HCT116 (cell line): ENCODE results near the gene SLCO2A1. TPM values are rescaled to one million over a fixed set of nuclear protein-coding genes. Genes with fewer than 3 reads are reported as not detected.

Experiments
- ATAC-seq: fragments of 200-7000 bp; cut with Tn5 transposase; 2 replicates; pipeline ENCODE4 v1.9.1; 2020; ENCODE audit warnings: mild to moderate bottlenecking, moderate library complexity
- BruUV-seq: library from RNA; stranded (reverse); fragments of 400-500 nt; replicated peaks from 2 replicates; lab custom pipeline; 2021; lab: Mats Ljungman, UMichigan
- CTCF ChIA-PET: fragments of 300-600 bp; sonication (Branson Sonifier 250); formaldehyde crosslinking; loops from one replicate; lab custom pipeline; 2021; ENCODE audit warnings: antibody characterized with exemption; lab: Charles Lee
- POLR2A ChIA-PET: fragments of 300-600, 350-600 bp; sonication (Branson Sonifier 250); formaldehyde crosslinking; loops from one replicate; lab custom pipeline; 2021; ENCODE audit warnings: antibody characterized with exemption; lab: Charles Lee
- RAD21 ChIA-PET, 2 experiments: fragments of 300-600 bp; sonication (Branson Sonifier 250); formaldehyde crosslinking; loops; one replicate each; lab custom pipeline; 2023; ENCODE audit warnings: low total read pairs in 2 of 2; ENCODE audit not compliant: uncharacterized antibody in 2 of 2, unreplicated experiment in 2 of 2, low non-redundant PET in 1 of 2; lab: Charles Lee
- DNase-seq: peaks from one replicate; pipeline ENCODE4 v3.0.0-alpha.2; 2010; ENCODE audit warnings: low read depth, low spot score
- H2AFZ ChIP-seq: fragments of 200-600 bp; shearing (Covaris generic), sonication (generic); 2 replicates; pipeline ENCODE4 v1.6.1; 2017; ENCODE audit warnings: low read depth, mixed run types, mixed read lengths, antibody characterized with exemption, low read length; ENCODE audit not compliant: poor library complexity, severe bottlenecking
- H3K27ac ChIP-seq: 2 replicates; pipeline ENCODE4 v1.5.1; 2012; ENCODE audit warnings: low read depth, low read length
- H3K27me3 ChIP-seq: fragments of 200-600 bp; sonication (generic); 2 replicates; pipeline ENCODE4 v1.6.1; 2016; ENCODE audit warnings: mixed run types, low read length, mixed read lengths; ENCODE audit not compliant: insufficient read depth
- H3K36me3 ChIP-seq, 2 experiments: fragments of 200-500 bp in 1 of 2; fragments of 200-600 bp in 1 of 2; sonication (Bioruptor generic) in 1 of 2; sonication (generic) in 1 of 2; 2 replicates each; pipeline versions ENCODE4 v1.5.1 to v1.6.1; 2014 to 2016; ENCODE audit warnings: low read length in 2 of 2, inconsistent platforms in 1 of 2, mixed read lengths in 1 of 2, mixed run types in 1 of 2; ENCODE audit not compliant: insufficient read depth in 2 of 2, control insufficient read depth in 1 of 2
- H3K4me1 ChIP-seq, 2 experiments: fragments of 200-600 bp in 1 of 2; sonication (generic) in 1 of 2; 2 replicates each; pipeline versions ENCODE4 v1.5.1 to v1.6.1; 2012 to 2017; ENCODE audit warnings: low read length in 2 of 2, inconsistent platforms in 1 of 2, mild to moderate bottlenecking in 1 of 2, mixed read lengths in 1 of 2, mixed run types in 1 of 2, moderate library complexity in 1 of 2; ENCODE audit not compliant: insufficient read depth in 2 of 2, control insufficient read depth in 1 of 2
- H3K4me2 ChIP-seq: fragments of 200-600 bp; sonication (generic); 2 replicates; pipeline ENCODE4 v1.6.1; 2017; ENCODE audit warnings: mixed run types, low read length, mixed read lengths
- H3K4me3 ChIP-seq, 2 experiments: fragments of 200-600 bp in 1 of 2; sonication (generic) in 1 of 2; replicated peaks in 1 of 2; 2 replicates each; pipeline ENCODE4 v1.5.1; 2011 to 2016; ENCODE audit warnings: low read length in 2 of 2, control low read depth in 1 of 2, low read depth in 1 of 2, mild to moderate bottlenecking in 1 of 2, mixed read lengths in 1 of 2, mixed run types in 1 of 2
- H3K79me2 ChIP-seq: fragments of 200-600 bp; sonication (generic); 2 replicates; pipeline ENCODE4 v1.6.1; 2017; ENCODE audit warnings: mild to moderate bottlenecking, mixed run types, low read length, moderate library complexity, mixed read lengths; ENCODE audit not compliant: insufficient read depth
- H3K9ac ChIP-seq: fragments of 200-600 bp; sonication (generic); 2 replicates; pipeline ENCODE4 v1.6.1; 2016; ENCODE audit warnings: low read length, mixed read lengths
- H3K9me2 ChIP-seq: fragments of 200-600 bp; sonication (generic), shearing (Covaris generic); 2 replicates; pipeline ENCODE4 v1.6.1; 2017; ENCODE audit warnings: mixed run types, mild to moderate bottlenecking, moderate library complexity; ENCODE audit not compliant: insufficient read depth
- H3K9me3 ChIP-seq, 2 experiments: fragments of 200-500 bp in 1 of 2; fragments of 200-600 bp in 1 of 2; sonication (Bioruptor generic) in 1 of 2; sonication (generic) in 1 of 2; 2 replicates each; pipeline ENCODE4 v1.6.1; 2014 to 2017; ENCODE audit warnings: low read length in 2 of 2, mixed read lengths in 2 of 2, inconsistent platforms in 1 of 2, low read depth in 1 of 2, mild to moderate bottlenecking in 1 of 2, mixed run types in 1 of 2, moderate library complexity in 1 of 2; ENCODE audit not compliant: control insufficient read depth in 1 of 2, insufficient read depth in 1 of 2
- H4K20me1 ChIP-seq: fragments of 200-600 bp; sonication (generic), shearing (Covaris generic); 2 replicates; pipeline ENCODE4 v1.6.1; 2017; ENCODE audit warnings: mixed run types, mild to moderate bottlenecking, moderate library complexity; ENCODE audit not compliant: insufficient read depth
- EGR1 ChIP-seq: IDR thresholded peaks from 2 replicates; pipeline ENCODE4 v1.6.1; 2012; ENCODE audit warnings: low read depth
- ELF1 ChIP-seq: IDR thresholded peaks from 2 replicates; pipeline ENCODE4 v1.6.1; 2012; ENCODE audit warnings: low read depth, borderline replicate concordance
- EZH2 ChIP-seq: fragments of 200-600 bp; sonication (generic); IDR thresholded peaks from 2 replicates; pipeline ENCODE4 v1.6.1; 2017; ENCODE audit warnings: antibody characterized with exemption, mixed run types
- EZH2phosphoT487 ChIP-seq: fragments of 200-600 bp; IDR thresholded peaks from 2 replicates; pipeline ENCODE4 v1.6.1; 2018; ENCODE audit warnings: antibody characterized with exemption, borderline replicate concordance
- FOSL1 ChIP-seq: IDR thresholded peaks from 2 replicates; pipeline ENCODE4 v1.6.1; 2012; ENCODE audit warnings: low read depth
- JUND ChIP-seq: IDR thresholded peaks from 2 replicates; pipeline ENCODE4 v1.6.1; 2012
- POLR2A ChIP-seq: IDR thresholded peaks from 2 replicates; pipeline ENCODE4 v1.7.0; 2011; ENCODE audit warnings: borderline replicate concordance; ENCODE audit not compliant: insufficient read depth, insufficient read length; ENCODE audit errors: extremely low read depth
- POLR2AphosphoS5 ChIP-seq: IDR thresholded peaks from 2 replicates; pipeline ENCODE4 v1.6.1; 2011; ENCODE audit warnings: mild to moderate bottlenecking, low read depth, low read length, moderate library complexity
- RAD21 ChIP-seq: IDR thresholded peaks from 2 replicates; pipeline ENCODE4 v1.6.1; 2012; ENCODE audit warnings: low read depth, mild to moderate bottlenecking
- TCF7L2 ChIP-seq: IDR thresholded peaks from 2 replicates; pipeline ENCODE4 v1.7.0; 2011; ENCODE audit warnings: borderline replicate concordance, inconsistent platforms; ENCODE audit not compliant: insufficient read depth, insufficient read length; ENCODE audit errors: extremely low read depth
- intact Hi-C: fragments of 100-400 bp; cut with micrococcal nuclease; formaldehyde crosslinking; loops from 2 replicates; pipeline ENCODE4 v1.10.0; 2022
- total RNA-seq: library from RNA; stranded (reverse); gene quantifications from one replicate; pipeline ENCODE4 v1.2.1, GENCODE V29; 2021; ENCODE audit not compliant: unreplicated experiment
- TF ChIP-seq, protein P1 (sequence below): IDR thresholded peaks from 2 replicates; pipeline ENCODE4 v1.6.1; 2012
- TF ChIP-seq, protein P2 (sequence below): IDR thresholded peaks from 2 replicates; pipeline ENCODE4 v1.6.1; 2012

Gene SLCO2A1
- total RNA-seq, 1 experiment from 2014 or later = 0.52 TPM

DNA sequence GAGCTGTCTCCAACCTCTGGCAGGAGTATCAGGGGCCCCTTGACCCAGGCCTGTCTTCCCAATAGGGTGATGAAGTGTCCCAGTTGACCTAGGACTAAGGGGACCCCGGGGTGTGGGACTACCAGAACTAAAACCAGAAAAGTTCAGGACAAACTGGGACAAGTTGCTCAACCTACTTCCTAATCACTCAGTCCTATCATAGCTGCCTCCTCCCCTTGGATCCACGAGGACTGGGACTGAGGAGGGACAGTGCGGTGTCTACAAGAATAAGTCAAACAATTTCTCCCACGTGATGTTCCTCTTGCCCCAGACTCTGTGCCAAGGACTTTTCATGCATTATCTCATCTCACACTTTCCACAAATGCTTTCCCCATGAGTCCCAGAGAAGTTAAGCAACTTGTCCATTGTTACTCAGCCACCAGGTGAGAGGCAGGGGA is 49.4 kb upstream of the SLCO2A1 start:
- H3K4me1 ChIP-seq = no peaks in the 10 kb centered on the region
- no peaks in the 10 kb centered on the region for H4K20me1 ChIP-seq
- ATAC-seq (no peak), DNase-seq (no peak)
- H3K27ac ChIP-seq = no peak overlapping the region
- no peaks in the 10 kb centered on the region for H3K9me3 ChIP-seq
- no peaks in the 10 kb centered on the region for H3K36me3 ChIP-seq
- H3K79me2 ChIP-seq = no peaks in the 10 kb centered on the region
- BruUV-seq = no TSS peak
- no peak overlapping the region for H3K4me2 ChIP-seq
- H2AFZ ChIP-seq = no peak overlapping the region
- intact Hi-C loops = no loop called here
- CTCF ChIA-PET = no interaction called here
- TF ChIP-seq, protein P1, sequence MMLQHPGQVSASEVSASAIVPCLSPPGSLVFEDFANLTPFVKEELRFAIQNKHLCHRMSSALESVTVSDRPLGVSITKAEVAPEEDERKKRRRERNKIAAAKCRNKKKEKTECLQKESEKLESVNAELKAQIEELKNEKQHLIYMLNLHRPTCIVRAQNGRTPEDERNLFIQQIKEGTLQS = no peak
- no peak for TF ChIP-seq POLR2AphosphoS5
- no peak for TF ChIP-seq FOSL1
- TF ChIP-seq EGR1 = no peak
- TF ChIP-seq JUND = no peak
- TF ChIP-seq POLR2A = no peak
- TF ChIP-seq EZH2phosphoT487 = no peak
- TF ChIP-seq, protein P2, sequence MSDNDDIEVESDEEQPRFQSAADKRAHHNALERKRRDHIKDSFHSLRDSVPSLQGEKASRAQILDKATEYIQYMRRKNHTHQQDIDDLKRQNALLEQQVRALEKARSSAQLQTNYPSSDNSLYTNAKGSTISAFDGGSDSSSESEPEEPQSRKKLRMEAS = no peak
- no peak for TF ChIP-seq ELF1
- TF ChIP-seq RAD21 = no peak
- TF ChIP-seq EZH2 = no peak
- no peak for TF ChIP-seq TCF7L2
- no peaks in the 10 kb centered on the region for H3K27me3 ChIP-seq
- POLR2A ChIA-PET = no interaction called here
- no peak overlapping the region for H3K4me3 ChIP-seq
- RAD21 ChIA-PET = no interaction called here
- H3K9me2 ChIP-seq = no peaks in the 10 kb centered on the region
- no peak overlapping the region for H3K9ac ChIP-seq
